Esophagus squamous epithelium (tissue), 4 donors: Measurements from ENCODE around the gene IL13.

Source experiments
- CTCF ChIP-seq, 6 experiments: fragments of 450-650 bp in 4 of 6; fragments of 200-600 bp in 2 of 6; sonication (generic) in 2 of 6; IDR thresholded peaks; one replicate each; pipeline ENCODE4 v1.5.1; 2016 to 2019; ENCODE audit warnings: antibody characterized with exemption in 6 of 6, mild to moderate bottlenecking in 4 of 6, moderate library complexity in 4 of 6
- POLR2A ChIP-seq, 4 donors: fragments of 450-650 bp; IDR thresholded peaks; one replicate each; pipeline ENCODE4 v1.6.1; 2017; ENCODE audit warnings: antibody characterized with exemption in 4 of 4, mild to moderate bottlenecking in 4 of 4, moderate library complexity in 3 of 4

GRCh38 chr5:132653716-132654115, 4.3 kb upstream of the IL13 start:
- TF ChIP-seq CTCF (IDR thresholded peaks at IDR 0.05) (no peak), POLR2A (IDR thresholded peaks at IDR 0.05) (no peak)
